Muscle of arm (tissue), 14 donors: ENCODE data around the gene FAM120AOS. TPM values are rescaled to one million over a fixed set of nuclear protein-coding genes. Genes with fewer than 3 reads are reported as not detected.

Source experiments
- DNase-seq: peaks from one replicate; pipeline ENCODE4 v3.0.0-alpha.2; 2013
- long read RNA-seq, 11 donors: transcript quantifications; one replicate each; lab custom pipeline, GENCODE V29; 2026
- polyA plus RNA-seq, 12 donors: library from polyadenylated mRNA; unstranded; fragments of 120-200 nt; gene quantifications; one replicate each; pipeline ENCODE4 v1.2.1, GENCODE V29; 2013; ENCODE audit not compliant: insufficient read length in 12 of 12

FAM120AOS gene
- polyA plus RNA-seq: 10 to 100 TPM in 11 of 12 donors, not detected in 1; 34.8 to 50.1 (median 39.2) TPM
- long read RNA-seq, donor 1, full-length matches to known transcripts: 27 of 227 reads
- long read RNA-seq, donor 1, partial matches to known transcripts: 200 of 227 reads
- long read RNA-seq, donor 1, other reads (novel, unspliced or antisense): 0 of 227 reads
- long read RNA-seq, donor 2, full-length matches to known transcripts: 21 of 165 reads
- long read RNA-seq, donor 2, partial matches to known transcripts: 144 of 165 reads
- long read RNA-seq, donor 2, other reads (novel, unspliced or antisense): 0 of 165 reads
- long read RNA-seq, donor 3, full-length matches to known transcripts: 8 of 29 reads
- long read RNA-seq, donor 3, partial matches to known transcripts: 21 of 29 reads
- long read RNA-seq, donor 3, other reads (novel, unspliced or antisense): 0 of 29 reads
- long read RNA-seq, donor 4, full-length matches to known transcripts: 5 of 74 reads
- long read RNA-seq, donor 4, partial matches to known transcripts: 69 of 74 reads
- long read RNA-seq, donor 4, other reads (novel, unspliced or antisense): 0 of 74 reads
- long read RNA-seq, donor 5: 0 reads
- long read RNA-seq, donor 6, full-length matches to known transcripts: 14 of 112 reads
- long read RNA-seq, donor 6, partial matches to known transcripts: 98 of 112 reads
- long read RNA-seq, donor 6, other reads (novel, unspliced or antisense): 0 of 112 reads
- long read RNA-seq, donor 7, full-length matches to known transcripts: 7 of 23 reads
- long read RNA-seq, donor 7, partial matches to known transcripts: 16 of 23 reads
- long read RNA-seq, donor 7, other reads (novel, unspliced or antisense): 0 of 23 reads
- long read RNA-seq, donor 8, transcript FAM120AOS-202 (3 exons, 1,800 nt): major isoform, 9 of 75 reads
- long read RNA-seq, donor 8, partial matches to known transcripts: 60 of 75 reads
- long read RNA-seq, donor 8, other reads (novel, unspliced or antisense): 0 of 75 reads
- long read RNA-seq, donor 9, full-length matches to known transcripts: 8 of 145 reads
- long read RNA-seq, donor 9, partial matches to known transcripts: 137 of 145 reads
- long read RNA-seq, donor 9, other reads (novel, unspliced or antisense): 0 of 145 reads
- long read RNA-seq, donor 10, transcript FAM120AOS-202 (3 exons, 1,800 nt): major isoform, 11 of 126 reads
- long read RNA-seq, donor 10, partial matches to known transcripts: 110 of 126 reads
- long read RNA-seq, donor 10, other reads (novel, unspliced or antisense): 0 of 126 reads
- long read RNA-seq, donor 11, full-length matches to known transcripts: 9 of 47 reads
- long read RNA-seq, donor 11, partial matches to known transcripts: 38 of 47 reads
- long read RNA-seq, donor 11, other reads (novel, unspliced or antisense): 0 of 47 reads

DNA sequence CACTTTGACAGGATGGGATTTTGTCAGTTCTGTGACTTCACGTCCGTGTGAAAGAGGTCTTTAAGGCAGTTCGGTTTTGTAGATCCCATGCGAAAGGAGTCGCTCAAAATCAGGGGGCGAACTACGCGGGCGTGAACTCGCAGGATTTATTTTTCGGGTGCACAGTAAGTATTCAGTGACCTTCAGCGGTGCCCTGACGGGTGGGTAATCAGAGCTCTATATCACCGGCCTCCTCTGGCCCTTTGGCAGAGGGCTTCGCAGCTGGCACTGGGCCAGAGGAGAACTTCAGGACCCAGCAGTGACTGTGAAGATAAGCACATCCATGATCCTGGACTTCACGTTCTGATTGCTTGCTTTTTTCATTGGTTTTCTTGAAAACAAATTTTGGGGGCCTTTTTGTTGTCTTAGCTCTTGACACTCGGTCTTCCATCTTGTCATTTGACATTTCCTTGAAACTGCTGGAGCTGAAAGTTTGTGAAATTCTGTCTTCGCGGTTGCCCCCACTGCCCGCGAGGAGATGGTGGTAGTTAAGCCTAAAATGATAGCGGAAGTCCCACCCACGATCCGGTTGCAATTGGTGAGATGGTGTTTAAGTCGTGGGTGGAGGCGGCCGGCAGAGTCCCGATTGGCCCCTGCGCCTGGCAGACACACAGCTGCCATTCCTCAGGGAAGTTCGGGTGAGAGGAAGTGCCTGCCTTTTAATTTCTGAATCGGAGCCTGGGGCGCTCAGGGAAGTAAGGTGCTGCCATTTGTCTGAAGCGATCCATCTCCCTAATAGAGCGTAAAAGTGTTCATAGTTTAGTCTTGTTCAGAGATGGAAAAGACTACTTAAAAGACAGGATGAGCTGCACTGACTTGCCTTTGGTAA, at the start of gene FAM120AOS:
FAM120AOS (minus strand) TSS at position 535 of the 868 bp plus-strand sequence. CDS start 872 bp downstream, outside the sequence.
- DNase-seq: peak; percentile 93

GRCh38 chr9:93501406-93501805, 48.0 kb upstream of the FAM120AOS start:
- DNase-seq: no peak

DNA sequence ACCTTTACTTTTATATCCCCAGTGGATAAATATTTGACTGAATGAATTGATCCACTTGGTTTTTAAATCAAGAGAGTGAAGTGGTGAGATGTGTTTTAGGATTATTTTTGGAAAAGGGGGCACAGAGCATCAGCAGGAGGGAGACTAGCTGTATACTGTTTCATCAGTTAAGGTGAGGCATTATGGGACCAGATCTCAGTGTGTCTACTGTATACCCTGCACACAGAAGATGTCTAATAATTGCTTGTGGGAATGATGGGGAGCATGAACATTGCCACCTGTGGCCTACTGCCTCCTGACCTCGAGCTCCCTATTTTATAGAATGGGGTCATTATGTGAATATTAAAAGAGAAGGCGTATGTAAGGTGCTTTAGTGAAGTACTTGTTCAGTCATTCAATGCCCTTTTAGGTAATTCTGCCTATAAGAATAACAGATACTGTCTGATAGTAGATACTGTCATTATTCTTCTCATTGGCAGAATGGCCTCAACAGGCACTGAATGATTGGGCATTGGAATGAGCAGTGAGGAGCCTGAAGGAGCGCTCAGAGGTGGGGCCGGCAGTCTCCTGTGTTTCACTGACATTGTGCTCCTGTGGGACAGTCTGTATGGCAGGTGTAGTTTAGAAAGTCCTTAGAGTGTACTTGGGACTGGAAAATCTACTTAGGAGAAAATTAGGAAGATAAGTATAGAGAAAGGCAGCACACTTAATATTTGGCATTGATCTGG, 47.4 kb upstream of the FAM120AOS start:
- no peak for DNase-seq

DNA sequence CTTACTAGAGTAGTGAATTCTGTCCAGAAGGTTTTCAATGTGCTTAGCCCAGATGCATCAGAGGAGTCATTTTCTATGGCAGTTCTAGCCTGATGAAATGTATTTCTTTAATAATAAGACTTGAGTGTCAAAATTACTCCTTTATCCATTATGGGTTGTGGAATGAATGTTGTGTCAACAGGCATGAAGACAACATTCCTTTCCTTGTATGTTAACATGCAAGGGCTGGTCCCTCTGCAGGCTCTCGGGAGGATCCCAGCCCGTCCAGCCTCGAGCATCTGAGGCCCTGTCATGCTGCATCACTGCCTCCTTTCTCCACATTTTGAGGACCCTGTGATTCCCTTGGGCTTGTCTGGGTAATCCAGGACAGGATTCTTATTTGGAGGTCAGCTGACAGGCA, 42.9 kb upstream of the FAM120AOS start:
- no peak for DNase-seq

- no peak for DNase-seq
Measured at GRCh38 chr9:93493949-93494348, 40.6 kb upstream of the FAM120AOS start.

DNA sequence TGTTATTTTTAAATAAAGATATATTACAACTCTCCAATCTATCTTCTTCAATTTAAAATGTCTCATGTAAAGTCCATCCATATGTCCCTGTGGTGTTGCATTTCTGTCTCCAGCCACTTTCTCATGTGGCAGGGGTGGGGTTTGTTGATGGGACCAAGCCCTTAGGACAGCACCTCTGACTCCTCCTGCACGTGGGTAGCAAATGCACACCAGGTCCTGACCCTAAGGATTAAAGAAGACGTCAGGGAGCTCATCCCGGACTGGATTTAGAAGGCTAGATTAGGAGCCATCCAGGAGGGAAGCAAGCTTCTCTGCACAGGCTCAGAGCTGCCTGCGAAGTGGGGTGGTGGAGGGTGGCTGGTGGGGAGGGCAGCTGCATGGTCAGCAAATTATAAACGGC, 38.9 kb upstream of the FAM120AOS start:
- DNase-seq: no peak

GRCh38 chr9:93491593-93492232, 38.3 kb upstream of the FAM120AOS start:
- DNase-seq: no peak

GRCh38 chr9:93488244-93488643, 34.9 kb upstream of the FAM120AOS start:
- no peak for DNase-seq

GRCh38 chr9:93486268-93486667, 32.9 kb upstream of the FAM120AOS start:
- DNase-seq: no peak

- DNase-seq: no peak
Measured at GRCh38 chr9:93483497-93483896, 30.1 kb upstream of the FAM120AOS start.

GRCh38 chr9:93480728-93481324, 27.4 kb upstream of the FAM120AOS start:
- no peak for DNase-seq

- no peak for DNase-seq
Measured at GRCh38 chr9:93480262-93480661, 26.9 kb upstream of the FAM120AOS start.

DNA sequence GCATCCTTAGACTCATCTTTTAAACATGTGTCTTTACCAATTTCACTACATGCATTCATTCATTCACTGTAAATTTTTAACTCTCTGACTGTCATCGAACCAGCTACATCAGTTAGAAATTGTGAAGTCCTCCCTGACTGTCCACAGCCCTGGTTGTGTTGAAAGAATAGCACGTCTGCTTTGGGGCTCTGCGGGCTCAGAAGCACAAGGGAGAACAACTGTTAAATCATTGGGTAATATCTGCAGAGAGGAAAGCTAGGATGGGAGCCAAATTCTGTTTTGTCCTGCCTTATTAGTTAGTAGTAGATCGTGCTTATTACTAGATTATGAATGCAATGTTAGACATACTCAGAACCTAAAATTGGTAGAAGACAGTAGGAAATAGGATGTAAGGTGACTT, 26.3 kb upstream of the FAM120AOS start:
- DNase-seq: no peak

- no peak for DNase-seq
Measured at GRCh38 chr9:93477397-93477796, 24.0 kb upstream of the FAM120AOS start.

GRCh38 chr9:93476924-93477323, 23.5 kb upstream of the FAM120AOS start:
- no peak for DNase-seq

DNA sequence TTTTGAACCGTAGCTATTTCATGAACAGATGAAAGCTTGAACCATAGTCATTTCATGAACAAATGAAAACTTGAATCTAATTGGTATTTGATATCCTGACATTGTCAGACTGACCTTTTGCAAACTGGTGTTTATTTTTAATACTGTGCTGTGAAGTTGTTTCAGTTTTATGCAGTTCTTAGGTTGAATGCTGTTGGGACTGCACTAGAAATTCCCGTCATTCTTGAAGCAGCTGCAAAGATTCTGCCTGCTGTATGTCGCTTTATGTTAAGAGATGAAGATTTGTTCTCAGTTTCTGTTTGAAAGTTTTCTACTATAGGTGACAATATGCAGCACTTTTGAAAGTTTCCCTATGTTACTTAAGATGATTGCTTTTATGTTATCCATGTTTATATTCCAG, 22.5 kb upstream of the FAM120AOS start:
- no peak for DNase-seq

- no peak for DNase-seq
Measured at GRCh38 chr9:93475108-93475507, 21.7 kb upstream of the FAM120AOS start.

GRCh38 chr9:93473411-93473810, 20.0 kb upstream of the FAM120AOS start:
- DNase-seq: no peak

- no peak for DNase-seq
Measured at GRCh38 chr9:93471124-93471523, 17.7 kb upstream of the FAM120AOS start.
